Retinal pigment epithelial cell (primary cell): ENCODE results near the gene CHKB.

Experiments used
- DNase-seq: peaks from one replicate; pipeline ENCODE4 v3.0.0-alpha.2; 2010; ENCODE audit warnings: low read depth
- H3K4me3 ChIP-seq: 2 replicates; pipeline ENCODE4 v1.5.1; 2011; ENCODE audit warnings: mild to moderate bottlenecking, low read length, control low read depth, moderate library complexity
- TF ChIP-seq, protein P1 (sequence below): conservative IDR thresholded peaks from 2 replicates; pipeline ENCODE4 v1.5.1; 2011; ENCODE audit warnings: low read depth, low read length, control low read depth, inconsistent platforms

Gene CHKB

DNA sequence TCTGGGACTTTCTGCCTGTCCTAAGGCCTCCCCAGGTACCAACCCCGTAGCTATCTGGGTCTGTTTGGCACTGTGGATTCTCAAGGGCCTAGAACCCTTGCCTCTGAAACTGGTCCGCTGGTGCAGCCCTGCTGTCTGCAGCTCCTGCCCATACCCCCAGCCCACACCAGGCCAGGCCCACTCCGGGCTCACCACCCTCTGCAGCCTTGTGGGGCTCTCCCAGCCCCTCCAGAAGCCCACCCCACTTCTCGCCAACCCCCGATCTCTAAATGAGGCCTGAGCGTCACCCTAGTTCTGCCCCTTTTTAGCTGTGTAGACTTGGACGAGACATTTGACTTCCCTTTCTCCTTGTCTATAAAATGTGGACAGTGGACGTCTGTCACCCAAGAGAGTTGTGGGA lies 32.3 kb downstream of the CHKB start:
- no peak overlapping the region for H3K4me3 ChIP-seq
- DNase-seq = no peak
- TF ChIP-seq, protein P1, sequence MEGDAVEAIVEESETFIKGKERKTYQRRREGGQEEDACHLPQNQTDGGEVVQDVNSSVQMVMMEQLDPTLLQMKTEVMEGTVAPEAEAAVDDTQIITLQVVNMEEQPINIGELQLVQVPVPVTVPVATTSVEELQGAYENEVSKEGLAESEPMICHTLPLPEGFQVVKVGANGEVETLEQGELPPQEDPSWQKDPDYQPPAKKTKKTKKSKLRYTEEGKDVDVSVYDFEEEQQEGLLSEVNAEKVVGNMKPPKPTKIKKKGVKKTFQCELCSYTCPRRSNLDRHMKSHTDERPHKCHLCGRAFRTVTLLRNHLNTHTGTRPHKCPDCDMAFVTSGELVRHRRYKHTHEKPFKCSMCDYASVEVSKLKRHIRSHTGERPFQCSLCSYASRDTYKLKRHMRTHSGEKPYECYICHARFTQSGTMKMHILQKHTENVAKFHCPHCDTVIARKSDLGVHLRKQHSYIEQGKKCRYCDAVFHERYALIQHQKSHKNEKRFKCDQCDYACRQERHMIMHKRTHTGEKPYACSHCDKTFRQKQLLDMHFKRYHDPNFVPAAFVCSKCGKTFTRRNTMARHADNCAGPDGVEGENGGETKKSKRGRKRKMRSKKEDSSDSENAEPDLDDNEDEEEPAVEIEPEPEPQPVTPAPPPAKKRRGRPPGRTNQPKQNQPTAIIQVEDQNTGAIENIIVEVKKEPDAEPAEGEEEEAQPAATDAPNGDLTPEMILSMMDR = no peak

DNA sequence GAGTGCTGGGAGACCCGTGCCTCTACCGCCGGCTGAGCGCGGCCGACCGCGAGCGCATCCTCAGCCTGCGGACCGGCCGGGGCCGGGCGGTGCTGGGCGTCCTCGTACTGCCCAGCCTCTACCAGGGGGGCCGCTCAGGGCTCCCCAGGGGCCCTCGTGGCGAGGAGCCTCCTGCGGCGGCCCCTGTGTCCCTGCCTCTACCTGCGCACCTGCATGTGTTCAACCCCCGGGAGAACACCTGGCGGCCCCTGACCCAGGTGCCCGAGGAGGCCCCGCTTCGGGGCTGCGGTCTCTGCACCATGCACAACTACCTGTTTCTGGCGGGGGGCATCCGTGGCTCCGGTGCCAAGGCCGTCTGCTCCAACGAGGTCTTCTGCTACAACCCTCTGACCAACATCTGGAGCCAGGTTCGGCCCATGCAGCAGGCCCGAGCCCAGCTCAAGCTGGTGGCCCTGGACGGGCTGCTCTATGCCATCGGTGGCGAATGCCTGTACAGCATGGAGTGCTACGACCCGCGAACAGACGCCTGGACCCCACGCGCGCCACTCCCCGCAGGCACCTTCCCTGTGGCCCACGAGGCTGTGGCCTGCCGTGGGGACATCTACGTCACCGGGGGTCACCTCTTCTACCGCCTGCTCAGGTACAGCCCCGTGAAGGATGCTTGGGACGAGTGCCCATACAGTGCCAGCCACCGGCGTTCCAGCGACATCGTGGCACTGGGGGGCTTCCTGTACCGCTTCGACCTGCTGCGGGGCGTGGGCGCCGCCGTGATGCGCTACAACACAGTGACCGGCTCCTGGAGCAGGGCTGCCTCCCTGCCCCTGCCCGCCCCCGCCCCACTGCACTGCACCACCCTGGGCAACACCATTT lies 33.5 kb downstream of the CHKB start:
- TF ChIP-seq, protein P1 = no peak
- no peak for DNase-seq
- H3K4me3 ChIP-seq = no peak overlapping the region

DNA sequence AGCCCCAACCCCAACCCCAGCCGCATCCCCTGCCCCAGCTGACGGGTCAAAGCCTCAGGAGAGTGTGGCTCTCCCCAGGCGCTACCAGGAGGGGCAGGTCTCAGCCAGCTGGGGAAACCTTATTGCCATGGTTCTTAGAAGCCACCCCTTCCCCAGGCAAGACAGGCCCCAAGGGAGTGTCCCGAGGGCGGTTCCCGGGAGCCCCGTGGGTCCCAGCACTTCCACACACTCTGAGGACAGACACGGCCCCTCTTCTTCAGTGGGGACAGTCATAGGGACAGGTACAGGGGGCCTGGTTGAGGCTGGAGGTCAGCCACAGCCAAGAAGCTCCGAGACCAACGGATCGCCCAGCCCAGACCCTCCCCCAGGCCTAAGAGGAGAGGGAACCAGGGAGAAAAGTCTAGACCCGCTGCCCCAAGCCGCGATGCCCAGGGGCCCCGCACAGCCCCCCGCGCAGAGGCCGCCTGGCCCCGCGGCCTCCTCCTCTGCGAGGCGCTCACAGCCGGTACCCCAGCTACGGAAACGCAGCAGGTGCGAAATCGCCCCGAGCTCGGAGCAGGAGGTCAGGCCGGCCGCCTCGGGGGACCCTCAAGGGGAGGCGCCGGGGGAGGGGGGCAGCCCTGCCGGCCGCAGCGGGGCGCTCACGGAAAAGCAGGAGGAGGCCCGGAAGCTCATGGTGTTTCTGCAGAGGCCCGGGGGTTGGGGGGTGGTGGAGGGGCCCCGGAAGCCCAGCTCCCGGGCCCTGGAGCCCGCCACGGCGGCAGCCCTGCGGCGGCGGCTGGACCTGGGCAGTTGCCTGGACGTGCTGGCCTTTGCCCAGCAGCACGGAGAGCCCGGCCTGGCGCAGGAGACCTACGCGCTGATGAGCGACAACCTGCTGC lies 34.4 kb downstream of the CHKB start:
- TF ChIP-seq, protein P1 = no peak
- no peak overlapping the region for H3K4me3 ChIP-seq
- DNase-seq = no peak

DNA sequence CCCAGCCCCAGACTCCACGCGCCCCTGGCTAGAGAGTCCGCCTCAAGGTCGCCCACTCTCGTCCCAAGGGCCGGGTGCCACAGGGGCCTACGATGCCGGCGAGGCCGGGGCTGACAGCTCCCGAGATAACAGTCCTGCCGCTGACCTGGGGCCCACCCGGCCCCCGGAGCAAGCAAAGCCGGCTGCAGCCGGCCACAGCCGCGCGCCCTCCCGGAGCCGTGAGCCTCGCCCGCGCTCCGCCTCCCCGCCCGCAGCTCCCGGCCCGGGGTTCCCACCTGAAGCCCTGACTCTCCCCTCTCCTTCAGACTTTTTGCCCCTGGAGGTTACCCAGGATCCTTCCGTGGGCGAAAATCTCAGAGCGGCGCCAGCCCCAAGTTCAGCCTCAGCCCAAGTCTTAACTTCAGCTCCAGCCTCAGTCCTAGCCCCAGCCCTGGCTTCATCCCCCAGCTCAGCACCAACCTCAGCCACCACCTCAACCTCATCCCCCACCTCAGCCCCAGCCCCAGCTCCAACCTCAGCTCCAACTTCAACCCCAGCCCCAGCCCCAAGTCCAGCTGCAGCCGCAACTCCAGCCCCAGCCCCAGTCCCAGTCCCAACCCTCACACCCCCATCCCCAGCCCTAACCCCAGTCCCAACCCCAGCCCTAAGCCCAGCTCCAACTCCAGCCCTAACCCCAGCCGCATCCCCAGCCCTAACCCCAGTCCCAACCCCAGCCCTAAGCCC lies 35.2 kb downstream of the CHKB start:
- no peak for DNase-seq
- no peak overlapping the region for H3K4me3 ChIP-seq
- TF ChIP-seq, protein P1 = no peak

DNA sequence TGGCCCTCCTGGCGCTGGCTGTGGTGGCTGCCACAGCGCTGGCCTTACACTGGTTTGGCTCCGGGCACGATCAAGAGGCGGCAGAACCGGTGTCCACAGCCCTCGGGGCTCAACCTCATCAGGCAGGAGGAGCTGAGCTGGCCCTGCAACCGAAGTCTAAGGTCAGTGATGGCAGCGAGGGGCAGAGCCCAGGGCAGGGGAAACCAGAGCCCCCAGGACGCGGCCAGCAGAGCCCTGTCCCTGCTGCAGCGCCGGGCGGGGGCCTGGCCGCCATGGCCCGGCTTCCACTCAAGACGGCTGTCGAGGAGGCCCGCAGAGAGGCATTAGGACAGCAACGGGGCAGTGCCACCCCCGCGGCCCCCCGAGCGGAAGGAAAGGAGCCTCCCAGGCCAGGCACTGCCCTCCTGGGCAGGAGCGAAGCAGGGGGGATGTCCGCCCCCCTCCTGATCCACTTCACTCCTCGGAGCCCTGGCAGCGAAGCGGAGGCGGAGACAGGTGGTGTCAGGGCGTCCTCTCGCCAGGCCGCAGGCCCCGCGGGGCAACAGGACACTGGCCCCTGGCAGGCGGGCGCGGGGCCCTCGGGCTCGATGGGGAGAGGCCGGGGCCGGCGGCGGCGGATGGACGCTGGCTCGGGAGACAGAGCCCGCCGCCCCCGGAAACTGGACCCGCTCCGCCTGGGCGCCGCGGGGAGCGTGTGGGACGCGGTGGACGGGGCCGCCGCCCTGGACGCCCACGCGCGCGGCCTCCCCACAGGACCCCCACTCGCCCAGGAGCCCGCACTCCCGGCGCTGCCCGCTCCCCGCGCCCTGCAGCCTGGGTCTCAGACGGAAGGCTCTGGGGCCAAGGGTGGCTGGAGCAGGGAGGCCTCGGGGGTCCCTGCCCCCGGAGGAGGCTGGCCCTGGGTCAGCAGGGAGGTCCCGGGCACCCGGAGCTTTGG lies 36.1 kb downstream of the CHKB start:
- TF ChIP-seq, protein P1 = no peak
- no peak for DNase-seq
- H3K4me3 ChIP-seq = no peak overlapping the region
